ENCODE results near the gene OPRD1. TPM values are rescaled to one million over a fixed set of nuclear protein-coding genes. Genes with fewer than 3 reads are reported as not detected.
"Not testable (repeated sequence)": the region's sequence is repeated elsewhere in the genome, so short reads cannot be mapped to it uniquely, and the experiment has no call there.

OPRD1 gene
- total RNA-seq, 2 donors from 2014 or later, result 0.12 to 0.16 TPM

DNA sequence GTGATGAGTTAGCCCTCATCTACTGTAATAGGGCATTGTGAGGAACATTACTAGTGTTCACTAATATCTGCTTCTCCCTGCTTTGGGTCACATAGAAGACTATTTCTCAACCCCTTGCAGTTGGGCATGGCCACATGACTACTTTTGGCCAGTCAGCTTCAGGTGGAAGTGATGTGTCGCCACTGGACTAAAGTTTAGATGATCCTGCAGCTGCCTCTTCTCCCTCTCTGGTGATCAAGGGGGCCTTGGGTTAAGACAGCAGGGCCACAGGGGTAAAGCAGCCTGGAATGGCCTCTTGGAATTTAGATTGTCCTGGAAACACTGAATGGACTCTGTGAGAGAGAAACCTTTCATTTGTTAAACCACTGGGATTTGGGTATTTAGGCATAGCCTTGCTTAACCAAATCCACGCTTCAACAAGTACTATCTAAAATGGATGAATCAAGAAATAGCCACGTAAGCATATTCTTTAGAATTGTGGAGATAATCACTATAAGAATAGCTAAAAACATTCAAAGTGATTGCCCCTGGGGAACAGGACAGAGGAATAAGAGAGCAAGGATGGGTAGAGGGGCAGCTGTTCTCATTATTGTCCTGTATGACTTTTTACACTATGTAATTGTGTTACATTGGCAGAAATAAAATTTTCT, 41.2 kb downstream of the OPRD1 start:
- TF ChIP-seq, protein P1, sequence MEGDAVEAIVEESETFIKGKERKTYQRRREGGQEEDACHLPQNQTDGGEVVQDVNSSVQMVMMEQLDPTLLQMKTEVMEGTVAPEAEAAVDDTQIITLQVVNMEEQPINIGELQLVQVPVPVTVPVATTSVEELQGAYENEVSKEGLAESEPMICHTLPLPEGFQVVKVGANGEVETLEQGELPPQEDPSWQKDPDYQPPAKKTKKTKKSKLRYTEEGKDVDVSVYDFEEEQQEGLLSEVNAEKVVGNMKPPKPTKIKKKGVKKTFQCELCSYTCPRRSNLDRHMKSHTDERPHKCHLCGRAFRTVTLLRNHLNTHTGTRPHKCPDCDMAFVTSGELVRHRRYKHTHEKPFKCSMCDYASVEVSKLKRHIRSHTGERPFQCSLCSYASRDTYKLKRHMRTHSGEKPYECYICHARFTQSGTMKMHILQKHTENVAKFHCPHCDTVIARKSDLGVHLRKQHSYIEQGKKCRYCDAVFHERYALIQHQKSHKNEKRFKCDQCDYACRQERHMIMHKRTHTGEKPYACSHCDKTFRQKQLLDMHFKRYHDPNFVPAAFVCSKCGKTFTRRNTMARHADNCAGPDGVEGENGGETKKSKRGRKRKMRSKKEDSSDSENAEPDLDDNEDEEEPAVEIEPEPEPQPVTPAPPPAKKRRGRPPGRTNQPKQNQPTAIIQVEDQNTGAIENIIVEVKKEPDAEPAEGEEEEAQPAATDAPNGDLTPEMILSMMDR (IDR thresholded peaks at IDR 0.05), result no peak
- Histone ChIP-seq H3K36me3 (no peaks in the 10 kb centered on the region), H3K9me3 (no peaks in the 10 kb centered on the region), H3K9ac (ENCODE audit: low read depth in 2 of 2, low read length in 2 of 2) (no peak overlapping the region), H3K4me3 (no peak overlapping the region), H3K4me1 (no peaks in the 10 kb centered on the region), H3K27ac (no peak overlapping the region), H3K27me3 (no peaks in the 10 kb centered on the region)
- intact Hi-C loops (cut with DNase I), result no loop called here
- no peak for DNase-seq

DNA sequence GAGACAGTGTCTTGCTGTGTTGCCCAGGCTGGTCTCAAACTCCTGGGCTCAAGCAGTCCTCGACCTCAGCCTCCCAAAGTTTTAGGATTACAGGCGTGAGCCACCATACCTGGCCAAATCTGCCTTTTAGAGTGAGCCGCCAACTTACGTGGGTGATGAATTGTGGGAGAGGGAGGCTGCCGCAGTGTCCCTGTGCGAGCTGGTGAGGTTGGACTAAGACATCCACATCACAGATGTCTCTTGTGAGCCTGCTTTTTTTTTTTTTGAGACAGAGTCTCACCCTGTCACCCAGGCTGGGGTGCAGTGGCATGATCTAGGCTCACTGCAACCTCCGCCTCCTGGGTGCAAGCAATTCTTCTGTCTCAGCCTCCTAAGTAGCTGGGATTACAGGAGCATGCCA, 42.4 kb downstream of the OPRD1 start:
- H3K36me3 ChIP-seq; H3K4me1 ChIP-seq; H3K9me3 ChIP-seq; intact Hi-C loops (cut with DNase I); H3K9ac ChIP-seq (ENCODE audit: low read depth in 2 of 2, low read length in 2 of 2); H3K27ac ChIP-seq; H3K4me3 ChIP-seq; H3K27me3 ChIP-seq; DNase-seq: not testable (repeated sequence)

DNA sequence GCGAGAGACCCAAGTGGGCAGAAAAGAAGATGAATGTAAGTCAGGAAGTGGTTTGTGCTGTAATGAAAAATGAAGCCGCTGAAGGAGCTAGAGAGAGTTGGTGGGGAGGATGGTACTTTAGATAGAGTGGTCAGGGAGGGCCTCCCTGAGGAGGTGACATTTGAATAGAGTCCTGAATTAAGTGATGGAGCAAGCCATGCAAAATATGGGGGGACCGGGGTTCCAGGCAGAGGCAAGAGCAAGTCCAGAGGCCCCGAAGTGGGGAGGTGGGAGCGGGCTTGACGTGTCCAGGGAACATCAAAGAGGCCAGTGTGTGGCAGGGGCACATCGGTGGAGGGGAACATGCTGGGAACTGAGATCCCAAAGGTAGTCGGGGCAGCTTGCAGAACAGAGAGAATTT, 43.1 kb downstream of the OPRD1 start:
- H3K9ac ChIP-seq (ENCODE audit: low read depth in 2 of 2, low read length in 2 of 2), result no peak overlapping the region
- no peaks in the 10 kb centered on the region for H3K4me1 ChIP-seq
- TF ChIP-seq, protein P1 (IDR thresholded peaks at IDR 0.05), result no peak
- no peak overlapping the region for H3K4me3 ChIP-seq
- no peak overlapping the region for H3K27ac ChIP-seq
- intact Hi-C loops (cut with DNase I), result no loop called here
- H3K9me3 ChIP-seq, result no peaks in the 10 kb centered on the region
- no peaks in the 10 kb centered on the region for H3K36me3 ChIP-seq
- H3K27me3 ChIP-seq, result no peaks in the 10 kb centered on the region
- DNase-seq, result no peak

DNA sequence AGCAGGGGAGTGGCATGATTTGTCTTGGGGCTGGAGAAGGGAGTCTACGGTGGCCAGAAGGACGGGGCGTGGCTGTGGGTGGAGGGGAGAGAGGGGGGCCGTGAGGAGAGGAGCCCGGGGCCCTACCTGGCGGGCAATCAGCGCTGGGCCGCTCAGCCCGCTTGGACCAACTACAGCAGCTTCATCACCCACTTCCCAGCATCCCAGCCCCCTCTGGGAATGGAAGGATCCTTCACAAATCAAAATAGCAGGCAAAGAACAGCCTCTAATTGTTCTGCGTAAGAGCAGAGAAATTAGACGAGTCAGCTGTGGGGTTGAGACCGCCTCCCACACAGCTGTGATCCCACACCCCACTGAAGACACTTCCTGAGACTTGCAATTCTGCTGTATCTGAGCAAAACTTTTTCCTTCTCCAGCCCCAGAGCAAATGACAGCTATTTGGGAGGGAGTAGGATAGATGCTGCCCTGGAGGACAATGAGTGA, 43.5 kb downstream of the OPRD1 start:
- Histone ChIP-seq H3K27ac (no peak overlapping the region), H3K9ac (ENCODE audit: low read depth in 2 of 2, low read length in 2 of 2) (no peak overlapping the region), H3K36me3 (no peaks in the 10 kb centered on the region), H3K4me1 (no peaks in the 10 kb centered on the region), H3K9me3 (no peaks in the 10 kb centered on the region), H3K4me3 (no peak overlapping the region), H3K27me3 (no peaks in the 10 kb centered on the region)
- TF ChIP-seq, protein P1 (IDR thresholded peaks at IDR 0.05), result no peak
- intact Hi-C loops (cut with DNase I), result no loop called here
- no peak for DNase-seq

DNA sequence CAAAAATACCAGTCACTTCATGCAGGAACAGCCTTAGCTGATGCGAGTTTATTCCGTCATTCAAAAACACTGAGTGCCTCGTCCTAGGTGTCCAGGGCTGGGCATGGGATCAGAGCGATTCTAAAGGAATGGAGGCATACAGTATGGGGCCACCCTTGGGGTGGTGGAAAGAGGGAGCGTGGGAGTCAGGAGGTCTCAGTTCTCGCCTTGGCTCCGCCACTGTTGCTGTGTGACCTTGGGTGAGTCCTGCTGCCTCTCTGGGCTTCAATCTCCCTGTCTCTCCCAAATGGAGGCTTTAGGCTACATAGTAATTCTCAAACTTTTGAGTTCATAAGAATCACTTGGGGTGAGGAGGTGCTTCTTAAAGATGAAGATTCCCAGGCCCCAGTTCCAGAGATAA, 44.0 kb downstream of the OPRD1 start:
- no peaks in the 10 kb centered on the region for H3K27me3 ChIP-seq
- H3K36me3 ChIP-seq, result no peaks in the 10 kb centered on the region
- H3K27ac ChIP-seq, result no peak overlapping the region
- intact Hi-C loops (cut with DNase I), result no loop called here
- no peak for DNase-seq
- H3K9ac ChIP-seq (ENCODE audit: low read depth in 2 of 2, low read length in 2 of 2), result no peak overlapping the region
- no peaks in the 10 kb centered on the region for H3K9me3 ChIP-seq
- no peak overlapping the region for H3K4me3 ChIP-seq
- no peaks in the 10 kb centered on the region for H3K4me1 ChIP-seq
- TF ChIP-seq, protein P1 (IDR thresholded peaks at IDR 0.05), result no peak

DNA sequence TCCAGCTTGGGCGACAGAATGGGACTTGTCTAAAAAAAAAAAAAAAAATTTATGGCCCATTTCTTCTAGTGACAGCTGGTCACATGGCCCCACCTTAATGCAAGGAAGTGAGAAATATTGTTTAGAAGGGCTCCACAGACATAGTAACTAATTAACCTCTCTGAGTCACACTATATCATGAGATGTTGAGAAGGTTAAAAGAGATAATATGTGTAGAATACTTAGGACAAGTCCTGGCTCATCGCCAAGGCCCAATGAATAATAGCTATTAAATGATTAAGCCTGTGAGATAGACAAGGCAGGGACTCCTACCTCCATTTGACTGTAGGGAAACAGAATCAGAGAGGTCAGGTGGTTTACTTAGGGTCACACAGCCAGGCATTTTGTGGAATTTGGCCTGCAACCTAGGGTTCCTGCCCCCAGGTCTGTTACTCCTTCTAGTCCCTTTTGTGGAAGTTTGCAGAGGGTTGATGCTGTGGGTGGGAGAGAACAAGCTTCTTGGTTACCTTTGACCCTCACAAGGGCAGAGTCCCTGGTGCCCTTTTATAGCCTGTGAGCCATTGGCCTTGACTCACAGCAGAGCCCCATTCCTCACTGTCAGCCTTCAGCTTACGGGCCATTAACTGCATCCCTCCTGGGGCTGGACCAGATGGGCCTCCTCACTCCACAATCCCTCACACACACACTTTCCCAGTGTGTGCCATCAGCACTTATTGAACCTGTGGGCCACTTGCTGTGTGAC, 48.5 kb downstream of the OPRD1 start:
- H3K9ac ChIP-seq (ENCODE audit: low read depth in 2 of 2, low read length in 2 of 2), result no peak overlapping the region
- no peaks in the 10 kb centered on the region for H3K4me1 ChIP-seq
- H3K27me3 ChIP-seq, result no peaks in the 10 kb centered on the region
- TF ChIP-seq, protein P1 (IDR thresholded peaks at IDR 0.05), result no peak
- DNase-seq, result peak; percentile 30
- intact Hi-C loops (cut with DNase I), result no loop called here
- no peaks in the 10 kb centered on the region for H3K9me3 ChIP-seq
- no peaks in the 10 kb centered on the region for H3K36me3 ChIP-seq
- no peak overlapping the region for H3K4me3 ChIP-seq
- H3K27ac ChIP-seq, result no peak overlapping the region

Measured in colonic mucosa (tissue), 4 donors.